ENCODE data around the gene DNAJC30. TPM values are rescaled to one million over a fixed set of nuclear protein-coding genes. Genes with fewer than 3 reads are reported as not detected.

Gene DNAJC30
- total and polyA plus RNA-seq, 4 donors = 2.1 to 8.7 (median 4.8) TPM

GRCh38 chr7:73688288-73688687, 5.0 kb upstream of the DNAJC30 start:
- H3K36me3 ChIP-seq (ENCODE audit: control insufficient read depth in 4 of 4, insufficient read depth in 3 of 4, low read depth in 1 of 4, low read length in 3 of 4) = peaks cover 6 to 40% (median 16%) of the 10 kb centered on the region in 4 donors
- H3K4me1 ChIP-seq (ENCODE audit: control insufficient read depth in 4 of 4, insufficient read depth in 4 of 4, low read length in 3 of 4) = peaks cover 3 to 7% (median 6%) of the 10 kb centered on the region in 4 donors
- no peak overlapping the region for H3K9ac ChIP-seq (ENCODE audit: low read depth in 1 of 2, low read length in 2 of 2)
- WGBS = 94% methylated on average over 8 of the region's 8 CpGs
- no peaks in the 10 kb centered on the region for H3K27me3 ChIP-seq (ENCODE audit: control insufficient read depth in 4 of 4, insufficient read depth in 4 of 4, low read length in 3 of 4)
- H3K9me3 ChIP-seq (ENCODE audit: control insufficient read depth in 4 of 4, low read length in 3 of 4) = no peaks in the 10 kb centered on the region
- H3K27ac ChIP-seq (ENCODE audit: low read depth in 1 of 2, low read length in 2 of 2) = no peak overlapping the region
- TF ChIP-seq MAX (IDR thresholded peaks at IDR 0.05) (no peak), HNF4G (IDR thresholded peaks at IDR 0.05) (no peak), FOXA1 (IDR thresholded peaks at IDR 0.05) (no peak), FOXA2 (IDR thresholded peaks at IDR 0.05) (no peak)
- H3K4me3 ChIP-seq (ENCODE audit: low read depth in 1 of 3, low read length in 3 of 3) = no peak overlapping the region
- DNase-seq (ENCODE audit: low spot score) = no peak

- TF ChIP-seq GABPA (IDR thresholded peaks at IDR 0.05 in 1 of 2, conservative IDR thresholded peaks at IDR 0.05 in 1 of 2) = no peak
- no peak for TF ChIP-seq NR2F2 (IDR thresholded peaks at IDR 0.05)
- TF ChIP-seq, protein P1, sequence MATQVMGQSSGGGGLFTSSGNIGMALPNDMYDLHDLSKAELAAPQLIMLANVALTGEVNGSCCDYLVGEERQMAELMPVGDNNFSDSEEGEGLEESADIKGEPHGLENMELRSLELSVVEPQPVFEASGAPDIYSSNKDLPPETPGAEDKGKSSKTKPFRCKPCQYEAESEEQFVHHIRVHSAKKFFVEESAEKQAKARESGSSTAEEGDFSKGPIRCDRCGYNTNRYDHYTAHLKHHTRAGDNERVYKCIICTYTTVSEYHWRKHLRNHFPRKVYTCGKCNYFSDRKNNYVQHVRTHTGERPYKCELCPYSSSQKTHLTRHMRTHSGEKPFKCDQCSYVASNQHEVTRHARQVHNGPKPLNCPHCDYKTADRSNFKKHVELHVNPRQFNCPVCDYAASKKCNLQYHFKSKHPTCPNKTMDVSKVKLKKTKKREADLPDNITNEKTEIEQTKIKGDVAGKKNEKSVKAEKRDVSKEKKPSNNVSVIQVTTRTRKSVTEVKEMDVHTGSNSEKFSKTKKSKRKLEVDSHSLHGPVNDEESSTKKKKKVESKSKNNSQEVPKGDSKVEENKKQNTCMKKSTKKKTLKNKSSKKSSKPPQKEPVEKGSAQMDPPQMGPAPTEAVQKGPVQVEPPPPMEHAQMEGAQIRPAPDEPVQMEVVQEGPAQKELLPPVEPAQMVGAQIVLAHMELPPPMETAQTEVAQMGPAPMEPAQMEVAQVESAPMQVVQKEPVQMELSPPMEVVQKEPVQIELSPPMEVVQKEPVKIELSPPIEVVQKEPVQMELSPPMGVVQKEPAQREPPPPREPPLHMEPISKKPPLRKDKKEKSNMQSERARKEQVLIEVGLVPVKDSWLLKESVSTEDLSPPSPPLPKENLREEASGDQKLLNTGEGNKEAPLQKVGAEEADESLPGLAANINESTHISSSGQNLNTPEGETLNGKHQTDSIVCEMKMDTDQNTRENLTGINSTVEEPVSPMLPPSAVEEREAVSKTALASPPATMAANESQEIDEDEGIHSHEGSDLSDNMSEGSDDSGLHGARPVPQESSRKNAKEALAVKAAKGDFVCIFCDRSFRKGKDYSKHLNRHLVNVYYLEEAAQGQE (IDR thresholded peaks at IDR 0.05) = no peak
- no peak for TF ChIP-seq SP1 (IDR thresholded peaks at IDR 0.05)
- no peak for TF ChIP-seq HNF4G (IDR thresholded peaks at IDR 0.05)
- TF ChIP-seq, protein P2, sequence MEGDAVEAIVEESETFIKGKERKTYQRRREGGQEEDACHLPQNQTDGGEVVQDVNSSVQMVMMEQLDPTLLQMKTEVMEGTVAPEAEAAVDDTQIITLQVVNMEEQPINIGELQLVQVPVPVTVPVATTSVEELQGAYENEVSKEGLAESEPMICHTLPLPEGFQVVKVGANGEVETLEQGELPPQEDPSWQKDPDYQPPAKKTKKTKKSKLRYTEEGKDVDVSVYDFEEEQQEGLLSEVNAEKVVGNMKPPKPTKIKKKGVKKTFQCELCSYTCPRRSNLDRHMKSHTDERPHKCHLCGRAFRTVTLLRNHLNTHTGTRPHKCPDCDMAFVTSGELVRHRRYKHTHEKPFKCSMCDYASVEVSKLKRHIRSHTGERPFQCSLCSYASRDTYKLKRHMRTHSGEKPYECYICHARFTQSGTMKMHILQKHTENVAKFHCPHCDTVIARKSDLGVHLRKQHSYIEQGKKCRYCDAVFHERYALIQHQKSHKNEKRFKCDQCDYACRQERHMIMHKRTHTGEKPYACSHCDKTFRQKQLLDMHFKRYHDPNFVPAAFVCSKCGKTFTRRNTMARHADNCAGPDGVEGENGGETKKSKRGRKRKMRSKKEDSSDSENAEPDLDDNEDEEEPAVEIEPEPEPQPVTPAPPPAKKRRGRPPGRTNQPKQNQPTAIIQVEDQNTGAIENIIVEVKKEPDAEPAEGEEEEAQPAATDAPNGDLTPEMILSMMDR (IDR thresholded peaks at IDR 0.05; ENCODE audit: low read depth, low read length, missing input control) = no peak
- TF ChIP-seq TAF1 (conservative IDR thresholded peaks at IDR 0.05) = no peak
- no peak for TF ChIP-seq YY1 (IDR thresholded peaks at IDR 0.05)
- H3K27ac ChIP-seq (ENCODE audit: low read depth in 1 of 2, low read length in 2 of 2) = no peak overlapping the region
These were observed 2.1 kb upstream of the DNAJC30 start for GRCh38 chr7:73685311-73685710.

More at GRCh38 chr7:73685311-73685710, 2.1 kb upstream of the DNAJC30 start:
- H3K9me3 ChIP-seq (ENCODE audit: control insufficient read depth in 4 of 4, low read length in 3 of 4) = no peaks in the 10 kb centered on the region
- peaks cover 0 to 18% (median 8%) of the 10 kb centered on the region in 4 donors for H3K36me3 ChIP-seq (ENCODE audit: control insufficient read depth in 4 of 4, insufficient read depth in 3 of 4, low read depth in 1 of 4, low read length in 3 of 4)
- peaks cover 21 to 31% (median 26%) of the 10 kb centered on the region in 4 donors for H3K4me1 ChIP-seq (ENCODE audit: control insufficient read depth in 4 of 4, insufficient read depth in 4 of 4, low read length in 3 of 4)
- no peak for DNase-seq (ENCODE audit: low spot score)
- 98% methylated on average over 18 of the region's 18 CpGs for WGBS
- H3K27me3 ChIP-seq (ENCODE audit: control insufficient read depth in 4 of 4, insufficient read depth in 4 of 4, low read length in 3 of 4) = no peaks in the 10 kb centered on the region
- H3K9ac ChIP-seq (ENCODE audit: low read depth in 1 of 2, low read length in 2 of 2) = no peak overlapping the region
- H3K4me3 ChIP-seq (ENCODE audit: low read depth in 1 of 3, low read length in 3 of 3) = no peak overlapping the region

All from liver (tissue), 9 donors.